COLO668 (cell line): Measurements from ENCODE around the gene FMN2.
A peak's percentile ranks its signal among the peaks of the same experiment; 100 is the strongest.

Experiments used
- DNase-seq: peaks from one replicate; lab custom pipeline; 2025; ENCODE audit not compliant: unreplicated experiment; lab: John Stamatoyannopoulos, UW

Gene FMN2

DNA sequence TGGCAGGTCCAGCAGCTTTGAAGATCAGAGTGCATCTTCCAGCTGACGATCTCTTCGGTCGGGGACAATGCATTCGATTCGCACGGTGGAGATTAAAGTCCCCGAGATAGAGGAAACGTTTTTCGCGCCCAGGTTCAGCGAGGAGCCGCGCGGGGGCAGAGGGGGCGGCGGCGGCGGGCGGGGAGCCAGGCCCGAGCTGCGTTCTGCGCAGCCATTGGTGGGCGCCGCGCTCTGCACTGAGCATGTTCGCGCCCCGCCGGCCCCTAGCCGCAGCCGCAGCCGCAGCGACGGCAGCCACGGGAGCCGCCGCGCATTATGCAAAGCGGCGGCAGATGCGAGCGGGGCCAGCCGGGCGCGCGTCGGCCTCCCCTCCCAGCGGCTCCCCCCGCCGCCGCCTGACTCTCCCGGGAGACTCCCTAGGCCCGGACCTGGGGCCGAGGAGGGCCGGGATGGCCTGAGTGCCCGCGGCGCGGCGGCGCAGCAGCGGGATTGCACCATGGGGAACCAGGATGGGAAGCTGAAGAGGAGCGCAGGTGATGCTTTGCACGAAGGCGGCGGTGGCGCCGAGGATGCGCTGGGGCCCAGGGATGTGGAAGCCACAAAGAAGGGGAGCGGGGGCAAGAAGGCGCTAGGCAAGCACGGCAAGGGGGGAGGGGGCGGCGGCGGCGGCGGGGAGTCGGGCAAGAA lies at the start of gene FMN2:
Gene FMN2, plus strand, starts transcription at position 270 of the 687 bp plus-strand sequence. Its CDS starts 227 bp downstream, at position 497.
- DNase-seq: peak; percentile 91

GRCh38 chr1:240044620-240045019 lies 47.1 kb upstream of the FMN2 start:
- DNase-seq: no peak

DNA sequence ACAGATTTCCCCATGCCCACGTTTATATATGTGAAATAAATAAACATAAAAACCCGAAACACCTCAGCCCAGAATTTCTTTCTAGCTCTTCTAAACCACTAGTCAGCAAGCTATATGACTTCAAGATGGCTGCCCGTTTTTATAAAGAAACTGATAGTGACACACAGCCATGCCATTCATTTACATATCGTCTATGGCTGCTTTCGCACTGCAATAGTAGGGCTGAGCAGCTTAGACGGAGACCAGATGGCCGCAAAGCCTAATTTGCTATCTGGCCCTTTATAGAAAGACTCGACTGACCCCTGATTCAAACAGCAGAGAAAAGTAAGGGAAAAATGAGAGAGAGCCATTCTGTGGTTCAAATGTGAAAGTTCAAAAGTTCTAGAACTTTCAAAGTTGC lies 45.7 kb upstream of the FMN2 start:
- DNase-seq: no peak

GRCh38 chr1:240054109-240054701 lies 37.5 kb upstream of the FMN2 start:
- DNase-seq: no peak

- no peak for DNase-seq
These were observed 35.7 kb upstream of the FMN2 start for GRCh38 chr1:240055936-240056335.

- no peak for DNase-seq
These were observed 35.3 kb upstream of the FMN2 start for GRCh38 chr1:240056350-240056749.

DNA sequence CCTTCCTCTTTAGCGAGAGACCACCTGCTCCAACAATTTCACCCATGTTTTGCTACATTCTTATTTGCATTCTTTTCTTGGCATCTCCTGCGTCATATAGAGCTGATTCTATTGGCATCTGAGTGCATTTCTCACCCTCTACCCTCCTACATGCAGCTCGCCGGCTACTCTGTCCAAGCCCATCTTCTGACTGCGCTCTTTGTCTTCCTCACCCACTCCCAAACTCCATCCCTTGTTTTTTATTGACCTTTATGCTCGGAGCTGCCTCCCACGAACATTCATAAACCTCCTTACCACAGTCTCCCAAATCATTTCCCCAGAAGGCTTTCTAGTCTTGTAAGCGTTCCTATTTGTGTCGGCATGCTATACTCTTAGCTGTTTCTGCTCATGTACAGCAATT lies 33.6 kb upstream of the FMN2 start:
- no peak for DNase-seq

DNA sequence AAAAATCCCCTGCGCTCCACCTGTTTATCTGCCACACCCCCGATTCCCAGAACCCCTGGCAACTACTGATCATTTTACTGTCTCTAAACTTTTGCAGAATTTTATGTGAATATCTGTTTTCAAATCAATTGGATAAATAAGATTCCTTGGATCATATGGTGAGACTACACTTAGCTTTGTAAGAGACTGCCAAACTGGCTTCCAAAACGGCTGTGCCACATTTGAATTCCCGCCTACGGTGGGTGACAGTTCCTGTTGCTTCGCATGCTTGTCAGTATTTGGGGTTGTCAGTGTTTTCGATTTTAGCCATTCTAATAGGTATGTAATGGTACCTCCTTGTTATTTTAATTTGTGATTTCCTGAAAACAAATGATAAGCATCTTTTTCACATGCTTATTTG lies 22.7 kb upstream of the FMN2 start:
- DNase-seq: no peak

DNA sequence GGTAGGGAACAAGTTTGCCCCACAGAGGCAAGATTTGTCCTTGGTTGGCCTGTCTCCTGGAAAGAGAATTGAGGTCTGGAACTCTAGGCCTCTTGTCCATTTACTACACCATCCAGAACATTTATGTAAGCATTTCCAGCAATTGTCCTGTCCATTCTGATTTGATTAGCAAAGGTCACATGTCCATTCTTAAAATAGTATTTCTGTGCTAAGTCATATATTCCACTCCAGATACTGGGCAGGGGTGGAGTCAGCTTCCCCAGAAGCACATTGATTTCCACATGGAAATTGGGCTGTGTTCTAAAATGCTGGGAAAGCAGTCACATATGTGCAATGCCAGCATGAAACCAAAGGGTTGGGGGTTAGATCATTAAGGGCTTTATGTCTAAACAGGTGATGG lies 21.5 kb upstream of the FMN2 start:
- DNase-seq: no peak

DNA sequence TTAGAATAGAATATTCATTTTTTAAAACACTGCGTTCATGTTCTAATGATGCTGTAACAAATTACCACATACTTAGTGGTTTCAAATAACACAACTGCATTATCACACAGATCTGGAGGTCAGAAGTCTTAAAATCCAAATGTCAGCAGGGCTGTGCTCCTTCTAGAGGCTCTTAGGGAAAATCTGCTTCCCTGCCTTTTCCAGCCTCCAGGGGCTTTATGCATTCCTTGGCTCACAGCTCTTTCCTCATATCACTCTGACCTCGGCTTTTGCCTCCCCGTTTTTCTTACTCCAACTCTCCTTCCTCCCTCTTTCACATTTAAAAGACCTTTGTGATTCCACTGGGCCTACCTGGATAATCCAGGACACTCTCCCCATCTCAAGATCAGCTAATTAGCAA lies 18.6 kb upstream of the FMN2 start:
- DNase-seq: no peak

DNA sequence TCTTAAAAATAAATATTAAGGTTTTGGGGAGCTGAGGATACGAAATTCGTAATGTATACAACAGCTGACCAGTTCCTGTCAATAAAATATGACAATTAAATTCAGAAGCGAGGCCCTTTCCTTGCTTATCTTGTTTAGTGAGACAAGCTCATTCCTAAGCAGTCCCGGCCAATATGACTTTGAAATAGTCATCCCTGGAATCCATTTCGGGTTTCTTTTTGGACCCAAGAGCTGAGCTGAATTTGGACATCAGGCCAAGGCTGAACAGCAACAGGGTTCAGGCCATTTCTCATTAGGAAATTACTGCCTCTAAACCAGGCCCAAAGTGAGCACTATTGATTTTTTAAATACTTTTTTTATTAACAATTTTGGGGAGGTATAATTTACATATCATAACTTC lies 17.3 kb upstream of the FMN2 start:
- no peak for DNase-seq

DNA sequence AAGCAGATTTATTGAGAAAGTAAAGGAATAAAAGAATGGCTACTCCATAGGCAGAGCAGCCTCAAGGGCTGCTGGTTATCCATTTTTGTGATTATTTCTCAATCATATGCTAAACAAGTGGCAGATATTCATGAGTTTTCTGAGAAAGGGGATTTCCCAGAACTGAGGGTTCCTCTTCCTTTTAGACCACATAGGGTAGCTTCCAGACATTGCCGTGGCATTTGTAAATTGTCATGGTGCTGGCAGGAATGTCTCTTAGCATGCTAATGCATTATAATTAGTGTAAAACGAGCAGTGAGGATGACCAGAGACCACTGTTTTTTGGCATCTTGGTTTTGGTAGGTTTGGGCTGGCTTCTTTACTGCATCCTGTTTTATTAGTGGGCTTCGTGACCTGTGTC lies 16.8 kb upstream of the FMN2 start:
- DNase-seq: no peak

DNA sequence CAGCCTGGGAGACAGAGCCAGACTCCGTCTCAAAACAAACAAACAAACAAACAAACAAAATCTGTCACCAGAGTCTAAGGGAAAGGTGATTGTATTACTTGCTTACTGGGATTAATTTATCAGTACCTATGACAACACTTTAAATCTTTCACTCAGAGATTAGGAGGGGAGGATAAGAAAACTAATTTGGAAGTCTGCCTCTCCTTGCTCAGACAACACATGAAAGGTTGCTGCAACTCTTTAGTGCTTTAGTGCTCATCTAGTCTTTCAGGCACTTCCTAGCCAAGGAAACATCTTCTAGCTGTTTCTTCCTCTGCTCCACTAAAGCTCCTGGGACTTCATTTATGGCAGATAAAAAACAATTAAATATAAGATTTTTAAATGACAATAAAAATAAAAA lies 7.3 kb upstream of the FMN2 start:
- DNase-seq: no peak

- DNase-seq: no peak
These were observed 6.9 kb upstream of the FMN2 start for GRCh38 chr1:240084749-240085148.

DNA sequence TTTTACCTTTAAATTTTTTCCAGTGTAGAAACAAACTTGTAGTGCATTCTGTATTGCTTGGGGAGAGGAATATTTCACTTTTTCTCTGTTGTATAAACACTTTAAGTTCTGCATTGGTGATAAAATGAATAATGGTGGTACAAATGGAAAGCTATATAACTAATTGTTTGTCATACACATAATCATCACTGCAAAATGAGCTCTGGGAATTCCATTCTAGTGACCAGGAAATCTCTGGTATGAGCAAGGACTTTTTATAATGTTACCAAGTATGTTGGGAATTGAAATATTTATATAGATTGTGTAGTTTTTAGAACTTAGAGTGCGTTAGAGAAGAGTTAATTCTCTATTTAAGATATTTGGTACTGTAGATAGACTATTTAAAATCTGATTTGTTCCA lies 5.0 kb upstream of the FMN2 start:
- no peak for DNase-seq

DNA sequence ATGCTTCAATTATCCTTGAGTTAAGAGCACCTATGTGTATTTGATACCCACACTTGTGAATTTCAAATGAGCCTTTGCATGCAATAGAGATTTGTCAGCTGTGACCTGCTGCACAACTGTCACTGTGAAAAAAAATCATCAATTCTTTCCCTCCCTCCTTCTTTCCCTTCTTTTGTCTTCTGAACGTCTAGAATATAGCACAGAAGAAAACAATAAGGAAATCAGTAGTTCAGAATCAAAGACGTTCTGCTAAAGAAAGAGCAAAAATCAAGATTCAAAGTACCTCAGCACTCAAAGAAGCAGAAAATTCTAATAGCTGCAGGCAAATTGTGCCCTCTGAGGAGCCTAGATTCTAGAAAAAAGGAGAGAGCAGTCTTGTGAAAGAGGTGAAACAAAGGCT lies 1.7 kb upstream of the FMN2 start:
- DNase-seq: no peak

- DNase-seq: no peak
These were observed 604 bp upstream of the FMN2 start for GRCh38 chr1:240090957-240091600.

GRCh38 chr1:240092301-240093119 lies 827 bp downstream of the FMN2 start:
- DNase-seq: peak; percentile 72

DNA sequence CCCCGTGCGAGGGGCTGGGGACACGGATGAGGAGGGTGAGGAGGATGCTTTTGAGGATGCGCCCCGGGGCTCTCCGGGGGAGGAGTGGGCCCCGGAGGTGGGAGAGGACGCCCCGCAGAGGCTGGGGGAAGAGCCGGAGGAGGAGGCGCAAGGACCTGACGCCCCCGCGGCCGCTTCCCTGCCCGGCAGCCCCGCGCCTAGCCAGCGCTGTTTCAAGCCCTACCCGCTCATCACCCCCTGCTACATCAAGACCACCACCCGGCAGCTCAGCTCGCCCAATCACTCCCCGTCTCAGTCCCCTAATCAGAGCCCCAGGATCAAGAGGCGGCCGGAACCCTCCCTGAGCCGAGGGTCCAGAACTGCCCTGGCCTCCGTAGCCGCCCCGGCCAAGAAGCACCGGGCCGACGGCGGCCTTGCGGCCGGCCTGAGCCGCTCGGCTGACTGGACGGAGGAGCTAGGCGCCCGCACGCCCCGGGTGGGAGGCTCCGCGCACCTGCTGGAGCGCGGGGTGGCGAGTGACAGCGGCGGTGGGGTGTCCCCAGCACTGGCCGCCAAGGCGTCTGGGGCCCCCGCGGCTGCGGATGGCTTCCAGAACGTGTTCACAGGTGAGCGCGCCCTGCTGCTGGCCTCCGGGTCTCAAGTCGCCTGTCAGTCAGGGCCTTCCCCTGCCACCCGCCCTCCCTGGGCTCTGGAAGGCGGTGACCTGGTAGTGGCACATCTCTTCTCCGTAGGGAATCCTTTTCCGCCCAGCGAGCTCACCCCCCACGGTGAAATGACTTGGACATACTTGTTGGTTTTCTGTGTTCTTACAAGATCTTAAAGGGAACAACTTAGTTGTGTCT lies 1.7 kb downstream of the FMN2 start:
- peak; percentile 70 for DNase-seq

DNA sequence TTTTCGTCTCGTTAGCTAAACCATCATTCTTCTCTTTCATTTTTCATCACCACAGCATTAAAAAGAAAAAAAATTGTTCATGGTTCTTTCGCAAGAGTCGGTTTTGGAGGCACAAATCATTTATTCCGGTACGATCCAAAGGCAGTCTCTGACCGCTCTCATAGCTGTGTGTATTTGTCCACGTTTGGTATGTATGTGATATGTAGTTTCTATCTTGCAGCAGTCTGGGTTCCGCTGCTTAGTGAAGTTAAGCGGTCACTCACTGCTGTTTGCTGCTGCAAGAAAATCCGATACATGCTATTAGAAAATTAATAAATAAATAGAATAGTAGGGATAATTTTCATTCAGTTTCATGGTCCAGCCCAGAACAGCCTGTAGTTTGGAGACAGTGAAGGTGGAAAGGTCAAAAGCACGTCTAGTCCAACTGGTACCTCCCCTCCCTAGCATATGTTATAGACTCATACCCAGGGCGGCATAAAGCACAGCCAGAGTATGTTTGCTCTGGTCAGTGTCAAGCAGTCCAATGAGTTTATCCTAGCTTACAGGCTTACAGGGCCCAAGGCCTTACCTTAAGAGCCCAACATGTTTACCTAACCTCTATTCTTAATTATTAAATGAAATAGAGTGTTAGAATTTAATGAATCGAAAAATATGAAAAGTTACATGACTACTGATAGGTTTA lies 2.5 kb downstream of the FMN2 start:
- DNase-seq: no peak
